GF-D8 (cell line): ENCODE measurements around the gene ARHGEF1.
A peak's percentile ranks its signal among the peaks of the same experiment; 100 is the strongest.

Source experiments
- DNase-seq: peaks from one replicate; lab custom pipeline; 2025; lab: John Stamatoyannopoulos, UW

Gene ARHGEF1

DNA sequence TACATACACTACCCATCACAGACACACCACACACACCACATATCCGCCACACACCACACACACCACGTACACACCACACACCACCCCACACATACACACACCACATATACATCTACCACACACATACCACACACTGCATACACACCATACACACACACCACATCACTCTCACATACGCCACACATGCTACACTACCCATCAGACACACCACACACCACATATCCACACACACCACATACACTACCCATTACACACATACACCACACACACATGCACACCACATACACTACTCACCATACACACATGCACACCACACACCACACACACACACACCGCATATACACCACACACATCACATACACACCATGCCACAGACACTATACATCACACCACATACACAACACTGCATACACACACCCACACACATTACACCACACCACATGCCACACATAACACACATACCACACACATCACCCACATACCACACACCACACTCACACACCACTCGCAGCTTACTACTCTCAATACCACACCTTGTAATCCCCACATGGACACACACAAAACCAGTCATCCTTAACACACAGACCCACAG, 35.8 kb downstream of the ARHGEF1 start:
- DNase-seq: no peak

- DNase-seq: no peak
Measured at GRCh38 chr19:41919948-41920712, 37.1 kb downstream of the ARHGEF1 start.

- no peak for DNase-seq
Measured at GRCh38 chr19:41920882-41921576, 38.0 kb downstream of the ARHGEF1 start.

DNA sequence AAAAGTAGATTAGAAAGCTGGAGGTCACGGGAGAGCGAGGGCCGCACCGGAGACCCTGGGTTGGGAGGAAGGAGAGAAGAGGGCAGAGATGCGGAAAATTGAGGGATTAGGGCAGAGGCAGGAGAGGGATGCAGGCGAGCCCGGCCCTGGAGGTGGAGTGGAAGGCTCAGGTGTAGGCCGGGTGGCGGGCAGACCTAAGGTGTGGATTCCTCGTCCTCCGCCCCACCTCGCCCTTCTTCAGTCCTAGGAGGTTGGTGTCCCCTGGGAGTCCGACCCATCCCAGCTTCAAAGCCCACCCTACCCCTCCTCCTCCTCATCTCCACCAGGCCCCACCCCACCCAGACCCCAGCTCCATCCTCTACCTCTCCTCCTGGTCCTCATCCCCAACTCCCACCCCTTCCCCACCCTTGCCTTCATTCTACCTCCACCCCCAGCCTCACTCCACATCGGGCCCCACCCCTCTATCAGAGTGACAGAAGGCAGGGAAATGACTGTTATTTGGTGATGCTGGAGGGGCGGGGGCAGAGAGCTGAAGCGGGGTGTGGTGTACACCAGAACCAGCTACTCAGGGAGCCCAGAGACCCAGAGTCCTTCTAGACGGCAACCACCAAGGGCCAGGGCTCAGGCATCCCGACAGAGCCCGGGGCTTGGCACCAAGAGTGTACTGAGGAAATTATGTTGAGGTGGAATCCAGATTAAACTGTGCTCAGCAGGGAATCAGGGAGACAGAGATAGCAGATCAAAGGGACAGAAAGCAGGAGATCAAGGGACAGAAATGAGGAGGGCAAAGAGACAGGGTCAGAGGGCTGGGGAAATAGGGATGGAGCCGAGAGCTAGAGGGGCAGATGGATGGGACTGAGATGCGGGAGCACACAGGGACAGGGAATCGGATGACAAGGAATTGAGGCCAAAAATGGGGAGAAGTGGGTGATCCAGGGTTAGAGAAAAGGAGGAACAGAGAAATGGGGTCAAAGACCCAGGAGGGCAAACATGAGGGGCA, 38.9 kb downstream of the ARHGEF1 start:
- DNase-seq: no peak

DNA sequence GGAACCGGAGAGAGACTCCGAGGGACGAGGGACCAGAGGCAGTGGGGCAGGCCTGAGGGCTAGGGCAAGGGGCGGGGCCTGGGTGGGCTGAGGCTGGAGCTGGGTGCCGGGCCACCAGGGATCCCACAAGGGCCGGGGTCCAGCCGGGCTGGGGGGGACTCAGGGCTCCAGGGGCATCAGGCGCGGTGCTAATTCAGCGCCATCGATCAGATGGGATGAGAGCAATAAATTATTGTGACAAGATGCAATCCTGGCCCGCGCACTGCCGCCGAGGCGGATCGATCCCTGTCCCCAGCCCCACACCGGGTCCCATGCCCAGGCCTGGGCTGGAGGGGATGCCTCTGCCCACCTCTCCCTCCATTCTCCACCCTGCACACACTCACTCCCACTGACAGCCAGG, 39.6 kb downstream of the ARHGEF1 start:
- DNase-seq: no peak

GRCh38 chr19:41923045-41923788, 40.2 kb downstream of the ARHGEF1 start:
- no peak for DNase-seq

GRCh38 chr19:41924151-41925145, 41.5 kb downstream of the ARHGEF1 start:
- no peak for DNase-seq

GRCh38 chr19:41925208-41926003, 42.4 kb downstream of the ARHGEF1 start:
- no peak for DNase-seq

- no peak for DNase-seq
Measured at GRCh38 chr19:41926028-41926762, 43.2 kb downstream of the ARHGEF1 start.

DNA sequence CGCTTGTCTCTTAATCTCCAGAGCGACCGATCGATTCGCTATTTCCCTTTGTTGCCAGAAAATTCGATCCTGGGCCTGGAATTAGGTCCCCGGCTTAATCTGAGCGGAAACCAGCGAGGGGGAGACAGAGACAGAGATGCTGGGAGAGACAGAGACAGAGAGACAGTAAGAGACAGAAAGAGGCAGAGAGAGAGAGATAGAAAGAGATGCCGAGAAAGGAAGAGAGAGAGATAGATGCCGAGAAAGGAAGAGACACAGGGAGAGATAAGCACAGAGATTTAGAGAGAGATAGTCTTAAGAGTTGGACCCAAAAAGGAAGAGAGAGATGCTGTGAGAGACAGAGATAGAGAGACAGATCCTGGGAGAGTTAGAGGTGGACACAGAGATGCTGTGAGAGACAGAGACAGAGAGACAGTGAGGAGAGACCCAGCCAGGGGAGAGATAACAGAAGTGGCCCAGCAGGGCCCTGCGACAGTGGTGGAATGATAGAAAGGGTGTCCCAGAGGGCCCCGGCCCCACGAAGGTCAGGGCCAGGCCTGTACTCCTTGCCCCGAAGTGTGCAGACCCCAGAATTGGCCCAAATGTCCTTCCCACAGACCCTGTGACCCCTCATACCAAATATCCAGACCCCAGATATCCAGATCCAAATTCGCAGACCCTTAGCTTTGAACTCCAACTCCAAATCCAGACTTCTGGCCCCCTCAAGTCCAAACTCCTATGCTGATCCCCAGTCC, 43.9 kb downstream of the ARHGEF1 start:
- DNase-seq: no peak

GRCh38 chr19:41927497-41928192, 44.7 kb downstream of the ARHGEF1 start:
- no peak for DNase-seq

DNA sequence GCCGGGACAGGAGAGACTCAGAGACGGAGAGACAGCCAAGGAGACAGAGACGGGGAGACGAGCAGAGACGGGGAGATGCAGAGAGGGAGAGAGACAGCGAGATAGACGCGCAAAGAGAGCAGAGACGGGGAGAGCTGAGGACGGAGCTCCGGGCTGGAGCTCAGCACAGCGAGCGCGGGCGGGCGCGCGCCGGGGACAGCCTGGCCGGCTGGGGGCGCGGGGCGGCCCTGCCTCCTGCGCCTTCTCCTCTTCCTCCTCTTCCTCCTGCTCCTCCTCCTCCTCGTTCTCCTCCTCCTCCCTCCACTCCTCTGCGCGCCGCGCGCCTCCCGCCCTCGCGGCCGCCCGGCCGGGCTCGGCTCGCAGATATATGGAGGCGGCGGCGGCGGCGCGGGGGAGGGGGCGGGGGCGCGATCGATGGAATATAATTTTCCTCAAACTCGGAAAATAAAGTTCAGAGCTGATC, 45.3 kb downstream of the ARHGEF1 start, which contains the start of gene ERFL:
Gene ERFL (minus strand): TSS at position 229 of the 463 bp plus-strand sequence. CDS start 15,530 bp downstream, outside the sequence.
- peak; percentile 58 for DNase-seq

DNA sequence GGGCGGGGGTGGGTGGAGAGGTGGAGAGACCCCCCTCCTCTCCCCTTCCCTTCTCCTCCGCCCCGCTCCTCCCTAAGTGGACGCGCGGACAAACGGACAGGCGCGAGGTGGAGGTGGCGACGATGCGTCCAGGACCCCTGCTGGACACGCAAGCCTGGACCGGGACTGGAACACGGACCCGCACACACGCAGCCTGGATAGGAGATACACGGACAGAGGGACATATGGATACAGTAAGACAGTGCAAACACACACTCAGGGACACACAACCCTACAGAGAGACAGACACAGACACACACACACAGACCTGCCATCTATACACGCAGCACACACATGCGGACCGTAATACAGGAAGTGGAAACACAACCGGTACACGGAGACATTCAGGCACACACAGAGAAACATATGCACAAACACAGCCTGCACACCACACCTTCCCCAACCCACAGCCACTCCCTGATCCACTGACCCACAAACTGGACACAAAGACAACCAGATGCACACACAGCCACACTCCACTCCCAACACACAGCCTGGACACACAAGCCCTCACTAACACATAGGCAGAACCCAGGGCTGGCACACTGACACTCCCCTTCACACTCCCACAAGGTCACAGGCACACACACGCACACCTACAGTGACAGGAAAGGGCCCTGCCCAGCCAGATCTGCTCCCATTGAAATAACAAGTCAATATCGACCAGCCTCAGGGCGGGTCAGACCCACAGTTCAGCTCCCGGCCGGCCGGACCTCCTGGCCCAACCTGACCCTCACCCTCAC, 46.0 kb downstream of the ARHGEF1 start:
- DNase-seq: peak; percentile 19

GRCh38 chr19:41929536-41930071, 46.6 kb downstream of the ARHGEF1 start:
- DNase-seq: no peak

GRCh38 chr19:41930322-41930722, 47.3 kb downstream of the ARHGEF1 start:
- no peak for DNase-seq
